GM21528 (cell line): ENCODE measurements around the gene NME4.

Experiments used
- ATAC-seq: cut with Tn5 transposase; IDR thresholded peaks from one replicate; pipeline ENCODE4 v1.9.1; 2021; ENCODE audit warnings: mild to moderate bottlenecking, moderate library complexity; ENCODE audit not compliant: unreplicated experiment, low FRiP score

NME4 gene

GRCh38 chr16:363110-363765, 33.8 kb upstream of the NME4 start:
- no peak for ATAC-seq

GRCh38 chr16:363766-364490, 33.1 kb upstream of the NME4 start:
- ATAC-seq: no peak

DNA sequence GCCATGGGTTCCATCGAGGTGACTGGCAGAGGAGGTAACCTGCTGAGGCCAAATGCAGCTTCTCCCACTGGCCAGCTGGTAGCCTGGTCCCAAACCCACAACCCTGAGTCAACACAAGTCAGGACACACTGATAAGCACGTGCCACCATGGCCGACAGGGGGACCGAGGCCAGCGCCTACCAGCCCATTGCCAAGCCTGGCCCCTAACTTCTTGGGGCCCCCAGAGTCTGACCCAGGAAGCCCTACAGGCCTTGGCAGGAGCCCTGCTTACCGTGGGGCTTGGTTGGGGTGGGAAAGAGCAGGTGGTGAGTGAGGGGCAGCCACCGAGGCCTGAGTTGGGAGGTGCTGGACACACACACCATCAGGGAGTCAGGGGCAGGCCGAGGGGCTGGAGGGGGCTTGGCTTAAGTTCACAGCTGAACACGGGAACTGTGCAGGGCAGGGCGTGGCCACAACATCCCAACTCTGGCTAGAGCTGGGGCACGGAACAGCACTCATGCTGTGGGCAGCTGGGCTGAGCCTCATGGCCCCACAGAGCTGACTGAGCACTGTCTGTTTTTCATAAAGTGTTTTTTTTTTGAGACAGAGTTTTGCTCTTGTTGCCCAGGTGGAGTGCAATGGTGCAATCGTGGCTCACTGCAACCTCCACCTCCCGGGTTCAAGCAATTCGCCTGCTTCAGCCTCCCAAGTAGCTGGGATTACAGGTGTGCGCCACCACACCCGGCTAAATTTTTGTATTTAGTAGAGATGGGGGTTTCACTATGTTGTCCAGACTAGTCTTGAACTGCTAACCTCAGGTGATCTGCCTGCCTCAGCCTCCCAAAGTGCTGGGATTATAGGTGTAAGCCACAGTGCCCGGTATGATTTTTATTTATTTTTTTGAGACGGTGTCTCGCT, 32.2 kb upstream of the NME4 start:
- ATAC-seq: no peak

DNA sequence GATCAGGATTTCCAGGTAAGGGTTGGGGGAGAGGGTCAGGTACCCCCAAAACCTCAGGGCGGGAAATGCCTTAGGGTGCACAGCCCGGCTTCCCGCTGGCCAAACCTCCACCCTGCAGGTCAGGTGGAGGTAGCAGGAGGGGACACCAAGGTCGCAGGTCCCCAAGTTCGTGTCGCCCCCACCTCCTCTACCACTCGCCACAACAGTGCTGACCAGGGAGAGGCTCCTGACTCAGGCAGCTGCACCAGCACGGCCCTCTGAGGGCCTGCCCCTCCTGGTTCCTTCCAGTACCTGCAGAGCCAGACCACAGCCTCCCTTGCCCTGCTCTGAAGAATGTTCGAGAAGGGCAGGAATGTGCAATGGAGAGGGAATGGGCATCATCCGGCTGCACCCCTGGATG, 30.5 kb upstream of the NME4 start:
- no peak for ATAC-seq

GRCh38 chr16:367333-367903, 29.6 kb upstream of the NME4 start:
- no peak for ATAC-seq

- ATAC-seq: no peak
These were observed 28.4 kb upstream of the NME4 start for GRCh38 chr16:368388-369158.

DNA sequence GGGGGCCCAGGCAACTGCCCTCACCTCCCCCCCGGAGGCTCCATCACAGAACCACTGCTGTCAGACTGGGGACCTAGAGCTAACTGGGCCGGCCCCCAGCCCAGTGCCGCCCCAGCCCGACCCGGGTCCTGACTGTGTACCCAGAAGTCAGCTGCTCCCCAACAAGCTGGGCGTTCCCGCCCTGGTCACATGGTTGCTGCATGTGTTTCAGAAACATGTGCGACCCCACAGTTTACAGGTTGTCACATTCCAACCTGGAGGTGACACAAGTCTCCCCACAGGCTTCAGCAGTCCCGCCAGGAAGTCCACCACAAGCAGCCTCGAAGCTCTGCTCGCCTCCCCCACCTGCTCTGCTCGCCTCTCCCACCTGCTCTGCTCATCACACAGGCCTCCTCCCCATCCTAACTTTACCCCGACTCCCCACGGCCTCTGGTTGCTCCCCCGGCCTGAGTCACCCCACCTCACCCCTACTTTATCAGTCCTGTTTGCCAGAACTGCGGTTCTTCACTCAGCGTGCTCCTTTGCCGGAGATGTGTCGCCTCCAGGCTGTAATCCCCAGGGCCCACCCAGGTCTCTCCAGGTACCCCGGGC, 27.6 kb upstream of the NME4 start:
- no peak for ATAC-seq

- ATAC-seq: no peak
These were observed 27.0 kb upstream of the NME4 start for GRCh38 chr16:369866-370436.

DNA sequence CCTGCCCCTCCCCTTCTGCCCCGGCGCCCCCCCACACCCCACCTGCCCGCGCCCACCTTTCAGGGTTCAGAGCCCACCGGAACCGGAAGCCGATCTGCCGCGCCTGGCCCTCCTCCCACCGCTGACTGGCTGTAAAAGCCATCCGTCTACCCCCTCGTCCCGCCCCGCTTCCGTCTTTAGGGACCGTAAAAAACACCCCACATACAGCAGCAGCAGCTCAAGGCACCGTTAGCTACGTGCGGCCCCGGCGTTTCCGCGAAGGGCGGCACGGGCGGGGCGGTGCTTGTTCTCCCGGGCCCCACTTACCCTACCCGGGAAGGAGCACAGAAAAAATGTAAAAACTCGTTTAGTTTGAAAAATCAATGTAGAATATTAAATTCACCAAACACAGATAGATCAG, 26.6 kb upstream of the NME4 start, which contains the start of gene MRPL28:
Gene MRPL28, minus strand, starts transcription at position 96 of the 400 bp plus-strand sequence. CDS start 320 bp downstream, outside the sequence.
- peak; percentile 59 for ATAC-seq

- no peak for ATAC-seq
These were observed 26.0 kb upstream of the NME4 start for GRCh38 chr16:370979-371514.

DNA sequence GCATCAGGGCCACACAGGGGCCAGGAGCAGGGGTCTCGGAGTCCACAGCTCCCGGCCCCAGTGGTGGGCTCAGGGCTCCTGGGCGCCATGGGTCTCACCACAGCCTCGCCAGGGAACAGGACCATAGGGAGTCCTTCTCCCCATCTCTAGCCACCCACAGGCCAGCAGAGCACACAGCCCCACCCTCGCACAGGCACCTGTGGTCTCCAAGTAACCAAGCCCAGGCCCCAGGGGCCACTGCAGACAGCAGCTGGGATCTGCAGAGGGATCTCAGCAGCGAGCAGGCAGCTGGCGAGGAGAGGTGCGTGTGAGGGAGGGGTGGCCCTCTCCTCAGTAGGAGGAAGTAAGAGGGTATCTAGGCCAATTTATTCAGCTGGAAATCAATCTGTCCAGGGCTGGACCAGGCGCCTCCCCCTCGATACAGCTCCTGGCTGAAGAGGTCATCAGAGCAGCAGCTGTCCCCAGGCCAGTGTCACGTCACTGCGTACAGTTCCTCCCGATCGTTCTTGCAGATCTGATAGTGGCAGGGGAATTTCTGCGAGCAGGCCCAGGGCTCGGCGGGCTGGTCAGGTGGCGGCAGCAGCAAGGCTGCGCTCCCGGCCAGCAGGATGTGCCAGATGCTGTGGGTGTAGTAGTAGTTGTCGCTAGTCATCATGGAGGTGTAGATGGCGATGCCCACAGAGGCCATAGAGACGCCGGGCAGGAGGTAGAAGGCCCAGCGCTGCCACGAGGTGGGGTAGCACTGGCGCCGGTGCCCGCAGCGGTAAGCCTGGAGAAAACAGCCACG, 25.3 kb upstream of the NME4 start:
- ATAC-seq: no peak

GRCh38 chr16:372302-372983, 24.6 kb upstream of the NME4 start:
- ATAC-seq: no peak

GRCh38 chr16:373020-373598, 23.9 kb upstream of the NME4 start:
- ATAC-seq: no peak

DNA sequence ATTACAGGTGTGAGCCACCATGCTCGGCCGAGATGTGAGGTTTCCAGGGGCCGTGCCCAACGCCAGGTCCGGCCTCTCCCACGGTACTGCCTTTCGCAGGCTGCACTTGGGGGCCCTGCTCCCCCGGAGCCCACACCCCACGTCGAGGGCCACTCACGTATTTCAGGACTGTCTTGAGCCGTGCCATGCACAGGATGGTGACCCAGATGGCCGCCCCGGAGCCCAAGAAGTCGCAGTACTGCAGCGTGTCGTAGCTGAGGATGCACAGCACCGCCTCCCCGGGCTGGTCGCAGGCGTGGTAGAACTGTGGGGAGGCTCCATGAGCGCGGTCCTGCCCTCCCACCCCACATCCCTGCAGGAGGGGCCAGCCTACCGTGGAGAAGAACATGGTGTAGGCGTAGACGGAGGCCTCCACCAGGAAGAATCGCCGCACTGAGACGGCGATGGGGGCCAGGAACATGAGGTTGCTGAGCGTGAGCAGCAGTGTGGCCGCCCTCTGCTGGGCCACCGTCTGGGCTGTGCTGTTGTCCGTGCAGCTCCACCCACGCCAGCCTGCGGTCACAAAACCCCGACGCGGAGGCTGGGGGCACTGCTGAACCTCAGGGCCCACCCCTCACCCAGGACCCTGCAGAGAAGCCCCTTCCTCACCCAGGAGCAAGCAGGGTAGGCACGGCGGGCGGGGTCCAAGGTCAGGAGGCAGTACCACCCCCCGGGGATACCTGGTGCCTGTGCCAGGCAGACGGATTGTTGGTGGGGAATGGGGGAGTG, 23.0 kb upstream of the NME4 start:
- ATAC-seq: no peak

DNA sequence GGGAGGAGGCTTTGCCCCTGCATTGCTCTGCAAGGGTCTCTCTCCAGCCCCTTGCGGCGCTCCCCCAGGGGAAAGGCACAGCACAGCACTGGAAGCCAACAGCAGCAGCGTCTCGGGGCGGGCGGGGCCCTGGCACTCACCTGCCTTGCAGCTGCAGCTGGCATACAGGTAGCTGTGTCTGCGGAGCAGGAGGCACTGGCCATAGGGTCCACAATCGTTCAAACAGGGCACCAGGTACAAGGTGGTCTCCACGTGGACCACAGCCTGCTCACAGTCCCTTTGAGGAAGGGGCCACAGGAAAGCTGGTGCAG, 22.4 kb upstream of the NME4 start:
- ATAC-seq: no peak

GRCh38 chr16:375212-375611, 21.8 kb upstream of the NME4 start:
- no peak for ATAC-seq
